NCI-H2171 (cell line): ENCODE measurements around the gene VSIG2.
A peak's percentile ranks its signal among the peaks of the same experiment; 100 is the strongest.
"Not testable (repeated sequence)": the region's sequence is repeated elsewhere in the genome, so short reads cannot be mapped to it uniquely, and the experiment has no call there.

ENCODE experiments used
- DNase-seq: peaks from one replicate; lab custom pipeline; 2025; lab: John Stamatoyannopoulos, UW

VSIG2 gene, protein sequence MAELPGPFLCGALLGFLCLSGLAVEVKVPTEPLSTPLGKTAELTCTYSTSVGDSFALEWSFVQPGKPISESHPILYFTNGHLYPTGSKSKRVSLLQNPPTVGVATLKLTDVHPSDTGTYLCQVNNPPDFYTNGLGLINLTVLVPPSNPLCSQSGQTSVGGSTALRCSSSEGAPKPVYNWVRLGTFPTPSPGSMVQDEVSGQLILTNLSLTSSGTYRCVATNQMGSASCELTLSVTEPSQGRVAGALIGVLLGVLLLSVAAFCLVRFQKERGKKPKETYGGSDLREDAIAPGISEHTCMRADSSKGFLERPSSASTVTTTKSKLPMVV

DNA sequence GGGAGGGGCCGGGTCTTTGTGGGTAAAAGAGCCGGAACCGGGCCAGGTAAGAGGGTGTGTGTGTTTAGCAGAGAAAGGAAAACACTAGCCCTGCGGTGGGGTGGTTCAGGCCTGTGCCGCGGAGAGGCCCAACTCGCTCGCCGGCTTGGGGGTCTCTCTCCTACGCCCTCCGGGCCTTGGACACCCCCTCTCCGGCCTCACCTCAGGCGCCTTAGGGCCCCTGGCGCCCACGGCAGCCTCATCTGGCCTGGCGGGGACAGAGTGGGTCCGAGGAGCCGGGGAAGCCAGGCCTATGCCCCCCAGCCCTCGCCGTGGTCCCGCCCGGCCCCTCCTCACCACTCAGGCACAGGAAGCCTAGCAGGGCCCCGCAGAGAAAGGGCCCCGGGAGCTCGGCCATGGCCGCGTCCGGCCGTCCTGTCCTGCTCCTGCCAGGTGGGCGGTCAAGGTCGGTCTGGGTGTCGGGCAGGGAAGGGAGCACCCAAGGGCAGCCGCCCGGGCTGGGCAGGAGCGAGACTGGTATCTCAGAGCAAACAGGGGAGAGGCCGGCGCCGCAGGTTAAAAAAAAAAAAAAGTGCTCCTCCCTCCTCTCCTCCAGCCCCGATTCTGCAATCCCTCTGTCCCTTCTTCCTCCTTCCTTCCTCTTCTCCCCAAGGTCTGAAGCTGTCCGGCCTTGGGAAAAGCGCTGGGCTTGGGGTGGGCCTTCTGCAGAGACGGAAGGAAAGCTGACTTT, at the start of gene VSIG2:
TSS of gene VSIG2 (minus strand) at position 515 of the 730 bp plus-strand sequence. CDS start at position 397, 118 bp downstream.
- DNase-seq: no peak

GRCh38 chr11:124801014-124801413, 49.0 kb upstream of the VSIG2 start:
- DNase-seq: no peak

DNA sequence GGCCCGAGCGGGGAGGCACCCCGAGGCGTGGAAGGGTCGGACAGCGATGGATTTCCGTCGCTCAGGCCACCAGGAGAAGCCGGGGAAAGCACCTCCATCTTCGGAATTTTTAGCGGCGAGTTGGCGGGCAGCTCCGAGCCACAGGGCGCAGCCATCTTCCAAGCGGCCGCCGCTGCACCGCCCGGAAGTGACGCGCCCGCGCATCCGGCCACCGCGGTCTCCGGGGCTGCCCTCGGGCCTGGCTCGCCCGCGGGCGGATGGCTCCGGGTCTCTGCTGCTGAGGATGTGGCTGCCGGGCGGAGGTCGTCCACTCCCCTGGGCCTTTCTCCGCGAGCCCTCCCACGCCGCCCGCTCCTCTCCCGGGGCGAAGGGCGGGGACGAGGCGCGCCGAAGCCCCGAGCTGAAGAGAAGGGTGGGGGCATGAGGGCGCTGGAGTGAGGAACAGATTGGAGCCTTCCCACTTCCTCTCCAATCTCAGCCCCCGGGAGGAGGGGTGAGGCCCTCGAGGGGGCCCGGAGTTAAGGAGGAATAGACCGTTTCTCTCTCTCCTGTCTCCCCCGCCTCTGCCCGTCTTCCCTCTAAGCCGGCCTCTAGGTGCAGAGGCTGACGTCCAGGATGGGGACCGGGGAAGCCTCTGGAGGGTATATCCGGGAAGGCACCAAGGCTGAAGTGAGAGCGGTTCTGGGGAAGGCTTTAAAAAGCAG, 48.3 kb upstream of the VSIG2 start, which contains the start of gene MSANTD2:
TSS of gene MSANTD2 (minus strand) at position 181 of the 704 bp plus-strand sequence. CDS start at position 155, 26 bp downstream.
- peak; percentile 43 for DNase-seq

DNA sequence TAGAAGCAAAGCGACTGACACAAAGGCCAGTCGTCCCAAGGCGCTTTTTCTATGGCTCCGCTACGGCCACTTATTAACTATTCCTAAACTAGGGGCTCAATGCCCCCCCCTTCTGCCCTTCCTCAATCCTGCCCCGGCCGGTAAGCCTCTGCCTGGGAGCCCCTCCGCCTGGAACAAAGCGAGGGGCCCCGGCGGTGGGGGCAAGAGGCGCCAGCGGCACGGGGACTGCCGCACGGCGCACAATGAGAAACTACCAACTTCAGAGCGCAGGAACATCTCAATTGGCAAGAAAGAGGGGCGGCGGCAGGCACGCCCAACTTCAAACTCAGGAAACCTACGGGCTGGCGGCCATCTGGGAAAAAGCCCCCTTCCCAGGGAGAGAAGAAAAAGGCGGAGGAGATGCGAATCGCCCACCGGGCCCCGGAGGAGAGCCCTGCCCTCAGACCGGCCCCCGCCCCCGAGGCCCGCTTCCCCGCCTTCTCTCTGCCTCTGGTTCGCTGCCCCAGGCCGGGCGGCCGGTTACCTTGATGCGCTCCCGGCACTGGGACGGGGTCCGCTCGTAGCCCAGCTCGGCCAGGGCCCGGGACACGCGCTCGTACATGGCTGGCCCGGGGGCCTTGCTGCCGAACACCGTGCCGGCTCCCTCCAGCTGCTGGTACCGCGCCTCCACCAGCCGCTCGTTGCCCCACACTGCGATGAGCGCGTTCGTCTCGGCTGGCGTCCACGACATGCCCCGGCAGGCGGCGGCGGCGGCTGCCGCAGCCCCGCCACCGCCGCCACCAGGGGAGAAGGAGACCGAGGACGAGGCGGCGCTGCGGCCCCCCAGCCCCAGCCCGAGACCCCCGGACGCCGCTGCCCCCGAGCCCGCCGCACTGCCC, 47.5 kb upstream of the VSIG2 start:
- DNase-seq: no peak

DNA sequence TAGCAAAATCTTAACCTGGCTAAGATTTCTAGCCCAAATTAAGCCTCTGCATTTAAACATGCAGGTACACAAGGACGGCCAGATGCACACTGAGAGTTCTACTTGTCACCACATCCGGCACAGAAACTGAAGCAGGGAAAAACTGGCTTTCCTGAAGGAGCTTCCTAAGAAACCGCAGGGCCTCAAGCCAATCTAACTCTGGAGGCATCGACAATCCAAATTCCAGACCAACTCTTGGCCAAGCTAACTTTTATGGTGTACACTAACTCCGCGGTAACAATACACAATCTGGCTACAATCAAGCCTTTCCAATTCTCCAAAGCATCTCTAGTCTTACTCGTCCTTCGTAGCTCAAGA, 46.9 kb upstream of the VSIG2 start:
- no peak for DNase-seq

- DNase-seq: no peak
Measured at GRCh38 chr11:124796312-124796711, 44.3 kb upstream of the VSIG2 start.

DNA sequence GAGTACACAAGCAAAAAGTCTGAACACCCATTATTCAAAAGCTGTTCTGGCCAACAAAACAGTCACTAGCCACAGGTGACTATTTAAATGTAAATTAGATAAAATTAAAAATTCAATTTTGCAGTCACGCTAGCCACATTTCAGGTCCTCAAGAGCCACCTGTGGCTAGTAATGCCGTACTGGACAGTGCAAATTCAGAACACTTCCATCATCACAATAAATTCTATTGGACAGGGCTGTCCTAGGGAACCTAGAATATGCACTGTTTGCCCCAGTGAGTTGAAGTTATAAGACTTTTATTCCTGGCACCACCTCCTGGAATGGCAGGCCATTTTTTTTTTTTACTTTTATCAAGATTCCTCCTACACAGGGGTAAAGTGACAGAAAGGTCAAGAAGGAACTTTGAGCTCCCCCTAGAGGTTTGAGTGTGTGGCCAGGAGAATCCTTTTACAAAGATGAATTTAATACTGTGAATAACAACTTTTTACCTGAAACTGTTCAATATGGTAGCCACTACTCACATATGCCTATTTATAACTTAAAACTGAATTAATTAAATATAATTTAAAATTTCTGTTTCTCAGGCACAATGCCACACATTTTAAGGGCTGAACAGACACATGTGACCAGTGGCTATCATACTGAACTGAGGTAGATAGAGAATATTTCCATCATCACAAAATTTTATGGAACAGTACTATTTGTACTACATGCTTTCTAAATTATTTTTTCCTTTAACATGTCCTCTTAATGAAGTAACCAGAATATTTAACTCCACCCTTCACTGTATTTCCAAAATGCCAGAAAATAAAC, 41.6 kb upstream of the VSIG2 start:
- DNase-seq: no peak

DNA sequence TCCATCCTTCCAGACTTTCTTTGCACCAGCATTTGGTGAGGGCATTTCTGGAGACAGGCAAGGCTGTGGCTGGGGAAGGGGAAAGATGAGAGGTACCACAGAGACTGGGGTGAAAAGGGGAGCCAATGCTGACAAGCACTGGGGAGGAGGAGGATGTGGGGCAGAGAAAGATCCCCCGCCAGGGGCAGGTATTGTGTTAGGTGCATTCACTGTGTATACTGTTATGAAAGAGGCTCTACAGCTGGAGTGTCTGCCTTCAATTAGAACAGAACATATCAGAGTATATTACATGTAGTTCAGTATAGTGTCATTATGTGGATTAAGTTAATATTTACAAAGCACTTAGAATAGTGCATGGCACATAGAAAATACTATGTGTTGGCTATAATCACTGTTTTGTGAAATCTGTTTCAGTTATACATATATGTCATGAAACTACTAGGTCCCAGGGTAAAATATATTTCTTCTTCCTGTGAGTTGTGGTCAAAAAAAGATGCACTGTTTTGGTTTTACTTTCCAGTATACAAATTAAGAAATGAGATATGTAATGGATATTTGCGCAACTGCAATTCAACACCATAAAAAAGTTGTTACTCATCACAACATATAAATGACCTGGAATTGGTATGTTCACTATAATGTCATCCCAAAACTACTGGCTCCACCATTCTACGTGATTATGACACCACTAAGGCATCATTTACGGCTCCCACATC, 39.7 kb upstream of the VSIG2 start:
- DNase-seq: no peak

DNA sequence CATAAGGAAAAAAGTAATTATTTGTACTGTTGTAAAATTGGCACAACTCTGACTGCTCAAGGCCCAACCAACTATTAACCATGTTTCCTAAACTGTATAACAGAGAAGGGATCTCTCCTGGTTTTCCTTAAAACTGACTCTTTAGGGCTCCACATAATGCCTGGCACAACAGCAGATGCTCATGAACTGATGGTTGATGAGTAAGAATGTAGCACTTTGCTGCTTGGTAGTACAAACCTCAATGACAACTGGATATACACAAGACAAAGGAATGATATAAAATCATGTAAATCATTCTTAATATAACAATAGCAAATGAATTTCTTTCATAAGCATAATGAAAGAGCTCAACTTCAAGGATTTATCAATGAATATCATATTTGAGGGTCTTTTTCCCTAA, 36.5 kb upstream of the VSIG2 start:
- DNase-seq: no peak

GRCh38 chr11:124784051-124784450, 32.0 kb upstream of the VSIG2 start:
- no peak for DNase-seq

DNA sequence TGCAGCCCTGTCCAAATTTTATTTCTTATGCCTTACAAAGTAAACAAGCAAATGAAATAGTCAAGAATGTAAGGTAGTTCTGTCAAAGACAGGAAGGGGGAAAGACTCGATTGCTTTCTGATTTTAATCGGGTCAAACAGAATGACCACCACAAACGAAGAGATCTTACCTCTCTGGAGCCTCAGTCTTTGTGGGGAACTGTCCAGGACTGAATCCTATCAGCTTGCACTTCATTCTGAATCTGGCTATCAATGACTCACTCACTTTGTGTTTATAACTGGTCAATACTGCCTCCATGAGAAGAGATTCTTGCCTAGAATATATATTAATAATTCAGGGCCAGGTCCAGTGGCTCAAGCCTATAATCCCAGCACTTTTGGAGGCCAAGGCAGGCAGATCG, 30.9 kb upstream of the VSIG2 start:
- no peak for DNase-seq

DNA sequence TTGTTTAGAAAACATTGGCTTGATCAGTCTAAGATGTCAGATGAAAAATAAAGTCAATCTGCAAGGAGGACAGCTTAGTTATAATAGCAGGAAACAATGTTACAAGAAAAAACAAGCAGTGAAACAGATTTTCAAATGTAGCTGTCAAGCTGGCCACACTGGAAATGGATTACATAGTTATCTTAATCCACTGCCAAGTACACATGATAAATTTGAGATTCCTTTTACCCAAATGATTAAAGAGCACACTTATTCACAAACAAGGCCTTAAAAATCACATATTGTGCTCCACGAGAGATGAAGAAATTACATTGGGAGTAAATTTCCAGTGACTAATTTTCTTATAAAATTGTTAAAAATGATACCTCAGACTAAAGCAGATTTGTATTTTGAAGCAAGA, 27.5 kb upstream of the VSIG2 start:
- DNase-seq: no peak

- no peak for DNase-seq
Measured at GRCh38 chr11:124778281-124778680, 26.2 kb upstream of the VSIG2 start.

- no peak for DNase-seq
Measured at GRCh38 chr11:124776865-124777645, 25.0 kb upstream of the VSIG2 start.

- not testable (repeated sequence) for DNase-seq
Measured at GRCh38 chr11:124770959-124771358, 18.9 kb upstream of the VSIG2 start.

DNA sequence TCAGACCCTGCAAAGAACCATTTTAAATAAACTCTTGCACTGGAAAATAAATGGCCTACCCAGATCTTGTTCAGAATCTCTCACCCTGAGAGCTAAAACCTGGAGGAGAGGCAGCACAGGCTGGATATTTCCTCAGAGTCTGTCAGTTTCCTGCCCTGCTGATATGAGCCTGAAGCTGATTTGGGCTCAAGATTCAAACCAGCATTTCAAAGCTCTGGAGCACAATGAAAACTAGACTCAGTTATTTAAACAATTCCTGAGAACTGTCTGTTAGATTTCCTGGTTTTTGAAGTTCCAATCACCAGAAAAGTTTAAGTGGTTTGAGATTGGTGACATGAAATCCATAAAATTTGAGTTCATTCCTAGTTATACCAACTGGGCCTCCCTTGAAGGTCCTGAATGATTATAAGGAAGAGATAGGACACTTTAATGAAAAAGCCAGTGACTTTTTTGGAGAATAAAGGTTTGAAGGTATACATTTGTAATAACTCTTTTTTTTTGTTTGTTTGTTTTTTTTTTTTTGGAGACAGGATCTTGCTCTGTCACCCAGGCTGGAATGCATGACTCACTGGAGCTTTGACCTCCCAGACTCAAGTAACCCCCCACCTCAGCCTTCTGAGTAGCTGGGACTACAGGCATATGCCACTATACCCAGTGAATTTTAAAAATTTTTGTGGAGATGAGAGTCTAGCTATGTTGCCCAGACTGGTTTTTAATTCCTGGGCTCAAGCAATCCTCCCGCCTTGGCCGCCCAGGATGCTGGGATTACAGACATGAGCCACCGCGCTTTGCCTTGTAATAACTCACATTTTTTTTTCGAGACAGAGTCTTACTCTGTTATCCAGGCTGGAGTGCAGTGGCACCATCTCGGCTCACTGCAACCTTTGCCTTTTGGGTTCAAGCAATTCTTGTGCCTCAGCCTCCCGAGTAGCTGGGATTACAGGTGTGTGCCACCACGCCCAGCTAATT, 18.0 kb upstream of the VSIG2 start:
- no peak for DNase-seq

- DNase-seq: no peak
Measured at GRCh38 chr11:124768914-124769313, 16.9 kb upstream of the VSIG2 start.

GRCh38 chr11:124766156-124766555, 14.1 kb upstream of the VSIG2 start:
- no peak for DNase-seq
